CD4-positive, alpha-beta T cell treated with Interleukin-17A for 4 hours (primary cell): ENCODE data around the gene ACKR3.

ENCODE experiments used
- DNase-seq: peaks from one replicate; pipeline ENCODE4 v3.0.0-alpha.2; 2020; ENCODE audit warnings: mixed read lengths

ACKR3 gene

DNA sequence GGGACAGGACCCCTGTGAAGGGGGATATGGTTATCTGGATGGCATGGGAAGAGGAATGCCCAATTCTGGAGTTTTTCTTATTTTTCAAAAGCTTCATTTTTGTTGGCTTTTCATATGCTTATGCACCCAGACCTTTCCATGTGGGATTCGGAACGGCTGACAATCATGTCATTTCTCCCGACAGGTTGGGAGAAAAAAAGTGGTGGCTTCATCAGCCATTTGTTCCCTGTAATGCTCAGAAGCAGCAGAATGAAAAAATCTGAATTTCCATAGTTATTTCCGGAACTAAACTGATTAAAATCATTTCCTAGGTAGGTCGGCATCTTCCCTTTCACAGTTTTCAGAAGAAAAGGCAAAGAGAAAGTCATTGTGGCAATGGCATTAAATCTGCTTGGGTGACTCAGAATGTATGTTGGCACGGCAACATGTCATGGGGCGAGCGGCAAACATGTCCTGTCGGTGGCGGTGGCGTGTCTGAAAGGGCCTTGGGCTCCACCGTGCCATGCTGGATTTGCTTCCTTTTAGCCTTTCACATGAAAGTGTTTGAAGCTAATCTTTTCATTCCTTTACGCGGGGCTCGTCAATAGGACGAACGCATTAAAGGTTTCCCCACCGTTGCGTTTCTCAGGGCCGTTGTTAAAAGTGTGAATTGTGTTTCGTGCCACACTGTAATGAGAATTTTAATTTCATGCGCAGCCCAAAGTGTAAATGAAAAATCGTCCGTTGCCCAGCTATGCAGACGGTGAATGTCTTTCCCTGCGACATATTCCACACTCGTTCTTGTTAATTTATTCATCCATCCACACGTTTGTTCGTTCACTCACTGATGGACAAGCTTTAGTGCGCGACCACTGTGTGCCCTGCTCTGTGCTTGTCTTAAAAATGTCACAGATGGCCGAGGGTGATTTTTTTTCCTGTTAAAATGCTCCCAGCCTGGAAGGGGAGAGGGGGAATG is 18.5 kb downstream of the ACKR3 start:
- no peak for DNase-seq

DNA sequence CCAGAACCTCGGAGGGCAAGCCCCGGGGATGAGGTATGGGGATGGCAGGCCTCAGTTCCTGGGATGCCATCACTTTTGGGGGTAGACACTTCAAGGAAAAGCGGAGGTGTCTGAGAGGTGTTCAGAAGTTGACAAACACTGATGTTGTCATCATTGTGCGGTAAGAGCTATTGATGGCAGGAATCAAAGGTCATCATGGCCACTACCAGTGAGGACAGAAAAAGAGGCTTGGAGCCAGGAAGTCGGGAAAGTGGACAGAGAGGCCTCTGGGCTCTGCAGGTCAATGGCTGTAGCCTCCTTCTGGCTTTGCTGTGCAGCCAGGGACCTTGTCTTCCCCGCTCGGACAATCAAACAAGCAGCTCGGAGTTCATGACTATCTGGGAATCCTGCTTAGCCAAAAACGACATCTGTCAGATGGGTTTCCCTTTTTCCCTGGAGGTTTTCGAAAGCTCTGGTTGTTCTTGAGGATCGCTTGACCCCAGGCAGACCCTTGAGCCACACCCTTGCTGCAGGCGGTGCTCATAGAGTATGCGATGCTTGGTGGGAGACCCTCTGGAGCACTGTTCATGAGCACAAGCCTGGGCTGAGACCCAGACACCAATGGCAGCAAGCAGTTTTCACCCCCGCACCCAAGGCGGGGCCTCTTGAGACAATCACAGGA is 19.4 kb downstream of the ACKR3 start:
- no peak for DNase-seq

- DNase-seq = no peak
Measured at GRCh38 chr2:236590846-236591245, 21.2 kb downstream of the ACKR3 start.

- DNase-seq = no peak
Measured at GRCh38 chr2:236592821-236593220, 23.2 kb downstream of the ACKR3 start.

GRCh38 chr2:236593531-236593930 is 23.9 kb downstream of the ACKR3 start:
- DNase-seq = no peak

DNA sequence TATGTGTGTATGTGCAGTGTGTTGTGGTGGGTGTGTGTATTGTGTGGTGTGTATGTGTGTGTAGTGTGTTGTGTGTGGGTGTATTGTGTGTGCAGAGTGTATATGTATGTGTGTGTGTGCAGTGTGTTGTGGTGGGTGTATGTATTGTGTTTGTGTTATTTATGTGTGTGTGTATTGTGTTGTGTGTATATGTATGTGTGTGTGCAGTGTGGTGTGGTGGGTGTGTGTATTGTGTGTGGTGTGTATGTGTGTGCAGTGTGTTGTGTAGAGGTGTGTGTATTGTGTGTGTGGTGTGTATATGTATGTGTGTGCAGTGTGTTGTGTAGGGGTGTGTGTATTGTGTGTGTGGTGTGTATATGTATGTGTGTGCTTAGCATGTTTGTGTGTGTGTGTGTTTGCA is 24.3 kb downstream of the ACKR3 start:
- no peak for DNase-seq

DNA sequence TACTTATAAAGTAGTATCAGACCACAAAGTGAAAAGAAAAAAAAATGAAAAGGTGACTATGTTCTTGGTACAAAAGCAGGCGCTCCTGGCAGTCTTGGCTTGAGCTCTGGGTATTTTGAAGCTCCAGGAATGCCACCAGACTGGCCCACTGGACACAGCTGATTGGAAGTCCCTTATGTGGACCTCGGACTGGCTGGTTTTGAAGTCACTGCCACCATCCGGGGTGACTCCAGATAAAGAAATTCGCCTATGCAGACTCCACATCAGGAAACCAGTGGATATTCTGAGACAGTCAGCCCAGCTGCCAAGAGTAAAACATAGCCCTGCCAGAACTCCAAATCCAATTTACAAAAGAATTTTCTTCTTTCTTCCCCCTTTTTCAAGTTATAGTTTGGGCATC is 28.0 kb downstream of the ACKR3 start:
- no peak for DNase-seq

DNA sequence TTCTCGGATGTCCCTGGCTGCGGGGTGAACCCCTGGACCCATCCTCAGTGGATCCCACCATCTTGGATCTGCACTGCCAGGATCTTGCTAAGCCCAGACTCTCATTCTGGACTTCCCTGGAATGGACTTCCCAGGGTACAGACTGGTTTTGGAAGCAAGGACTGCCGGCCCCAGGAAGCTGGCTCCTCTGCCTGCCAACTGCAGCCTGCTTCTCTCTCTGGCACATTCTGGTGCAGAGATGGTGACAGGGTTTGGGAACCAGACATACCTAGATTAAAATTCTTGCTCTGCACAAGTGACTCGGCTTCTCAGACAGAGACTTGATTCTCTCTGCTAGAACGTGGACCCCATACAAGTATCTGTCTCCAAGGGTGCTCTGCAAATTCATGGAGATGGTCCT is 29.4 kb downstream of the ACKR3 start:
- DNase-seq = no peak

GRCh38 chr2:236600158-236600557 is 30.5 kb downstream of the ACKR3 start:
- DNase-seq = no peak

DNA sequence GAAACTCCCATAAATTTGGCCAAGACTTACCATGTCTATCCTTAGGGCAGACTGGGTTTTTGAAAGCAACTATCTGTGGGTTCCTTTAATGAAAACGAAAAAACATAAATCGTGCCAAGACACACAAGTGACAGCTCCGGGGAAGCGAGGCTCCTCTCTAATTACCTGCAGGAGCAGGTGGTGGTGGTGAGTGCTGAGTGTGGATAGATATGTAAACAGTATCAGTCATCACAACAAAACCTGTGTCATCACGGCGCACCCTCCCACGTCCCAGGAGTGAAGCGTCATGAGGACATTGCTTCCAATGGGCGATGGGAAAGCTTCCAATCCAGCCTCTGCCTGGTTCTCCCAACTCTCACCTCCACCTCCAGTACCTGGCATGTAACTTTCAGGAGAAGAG is 31.3 kb downstream of the ACKR3 start:
- DNase-seq = no peak

- DNase-seq = no peak
Measured at GRCh38 chr2:236601316-236602202, 31.9 kb downstream of the ACKR3 start.

DNA sequence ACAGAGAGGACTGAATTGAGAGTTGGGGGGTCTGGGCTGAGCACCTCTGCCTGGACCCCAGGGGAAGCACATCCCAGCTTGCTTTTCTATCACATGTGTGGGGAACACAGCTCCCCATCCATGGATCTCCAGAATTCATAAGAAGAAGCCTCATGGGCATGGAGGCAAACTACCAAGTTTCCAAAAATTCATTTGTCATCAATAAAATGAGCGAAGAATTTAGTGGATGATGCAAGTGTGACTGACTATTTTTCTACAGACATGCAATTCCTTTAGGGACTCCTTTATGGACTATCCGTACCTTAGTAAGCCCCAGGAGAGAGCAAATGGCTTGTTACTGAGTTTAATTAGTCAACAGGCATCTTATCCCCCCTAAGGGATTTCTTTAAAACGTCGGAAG is 33.1 kb downstream of the ACKR3 start:
- no peak for DNase-seq

DNA sequence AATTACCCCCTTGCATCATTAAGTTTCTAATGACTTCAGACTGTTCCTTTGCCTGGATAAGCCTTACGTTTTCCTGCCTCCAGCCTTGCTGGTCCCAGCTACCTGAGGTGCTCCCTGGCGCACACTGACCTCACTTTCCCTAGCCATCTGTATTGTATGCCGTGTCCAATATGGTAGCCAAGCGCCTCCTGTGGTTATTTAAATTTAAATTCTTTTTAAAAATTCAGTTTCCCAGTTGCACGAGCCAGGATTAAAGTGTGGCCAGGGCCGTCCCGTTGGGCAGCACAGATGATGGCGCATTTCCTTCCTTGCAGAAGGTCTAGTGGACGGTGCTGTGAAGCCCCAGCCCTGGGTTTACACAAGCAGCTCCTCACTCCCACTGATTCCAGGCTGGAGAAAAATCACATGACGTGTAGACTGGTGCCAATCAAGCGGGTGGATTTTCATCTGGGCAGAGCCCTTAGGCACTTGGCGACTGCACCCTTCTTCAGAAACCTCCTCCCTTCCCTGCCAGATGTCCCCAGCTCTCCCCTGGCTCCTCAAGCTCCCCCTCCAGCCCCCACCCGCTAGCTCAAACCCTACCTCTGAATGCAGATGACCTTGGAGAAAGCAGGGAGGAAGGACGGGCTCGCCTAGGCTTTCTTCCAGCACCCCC is 33.9 kb downstream of the ACKR3 start:
- no peak for DNase-seq

DNA sequence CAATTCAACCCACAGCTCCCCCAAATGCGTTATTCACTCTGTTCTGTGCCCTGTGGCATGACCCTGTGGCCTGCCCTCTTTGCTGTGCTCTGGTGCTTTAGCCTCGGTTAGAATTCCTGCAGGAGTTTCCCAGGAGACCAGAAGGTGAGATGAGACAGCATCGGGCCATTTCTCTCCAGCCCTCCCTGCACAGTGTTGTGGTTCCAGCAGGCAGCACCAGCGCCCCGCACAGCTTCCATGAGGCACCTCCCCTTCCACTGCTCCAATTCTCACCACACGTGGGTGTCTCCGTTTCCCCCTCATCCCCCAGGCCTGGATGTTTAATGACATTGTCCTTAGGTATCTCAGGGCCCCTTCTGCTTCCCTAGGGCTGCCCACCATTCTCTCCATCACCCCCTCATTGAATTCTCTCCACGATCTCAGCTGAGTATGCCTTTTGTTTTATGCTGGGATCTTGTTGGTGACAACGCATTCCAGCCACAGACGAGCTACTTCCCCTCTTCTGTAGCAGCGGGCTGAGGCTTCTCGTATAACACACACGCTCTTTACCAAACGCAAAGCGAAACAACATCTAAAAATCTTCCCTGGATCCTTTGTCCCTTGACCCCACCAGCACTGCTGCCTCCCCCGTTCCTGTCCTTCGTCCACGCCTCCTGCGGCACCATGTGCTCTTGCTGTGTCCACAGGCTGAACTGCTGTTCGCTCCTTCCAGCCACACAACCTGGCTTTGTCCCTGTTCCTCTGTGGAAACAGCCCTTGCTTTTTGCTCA is 35.1 kb downstream of the ACKR3 start:
- no peak for DNase-seq

DNA sequence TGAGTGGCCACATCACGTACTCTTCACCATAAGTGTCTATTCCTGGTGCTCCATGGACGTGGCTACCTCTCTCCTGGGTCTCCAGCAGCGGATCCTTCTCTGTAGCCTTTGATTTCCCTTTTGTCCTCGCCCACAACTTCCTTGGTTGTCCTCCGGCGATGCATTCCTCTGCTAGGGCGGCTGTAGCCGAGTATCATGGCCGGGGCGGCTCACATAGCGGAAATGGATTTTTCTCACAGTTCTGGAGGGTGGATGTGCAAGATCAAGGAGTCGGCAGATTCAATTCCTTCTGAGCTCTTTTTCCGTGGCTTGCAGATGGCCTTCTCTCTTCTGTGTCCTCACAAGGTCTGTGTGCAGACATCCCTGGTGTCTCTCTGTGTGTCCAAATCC is 35.7 kb downstream of the ACKR3 start:
- no peak for DNase-seq

DNA sequence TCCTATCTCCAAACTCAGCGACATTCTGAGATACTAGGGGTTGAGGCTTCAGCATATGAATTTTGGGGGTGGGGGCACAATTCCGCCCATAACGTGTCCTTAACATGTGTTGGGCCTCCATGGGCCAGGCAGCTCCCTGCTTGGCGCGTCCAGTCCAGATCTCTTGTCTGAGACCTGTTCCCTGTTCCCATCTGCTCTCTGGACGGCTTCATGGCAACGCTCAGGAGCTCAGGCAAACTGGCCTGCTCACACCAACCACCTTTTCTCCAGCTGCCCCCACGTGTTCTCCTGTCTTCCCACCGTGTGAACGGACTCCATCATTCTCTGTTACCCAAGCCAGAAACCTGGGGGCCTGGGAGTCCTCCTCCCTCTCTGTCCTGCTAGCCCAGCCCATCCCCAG is 36.4 kb downstream of the ACKR3 start:
- no peak for DNase-seq

DNA sequence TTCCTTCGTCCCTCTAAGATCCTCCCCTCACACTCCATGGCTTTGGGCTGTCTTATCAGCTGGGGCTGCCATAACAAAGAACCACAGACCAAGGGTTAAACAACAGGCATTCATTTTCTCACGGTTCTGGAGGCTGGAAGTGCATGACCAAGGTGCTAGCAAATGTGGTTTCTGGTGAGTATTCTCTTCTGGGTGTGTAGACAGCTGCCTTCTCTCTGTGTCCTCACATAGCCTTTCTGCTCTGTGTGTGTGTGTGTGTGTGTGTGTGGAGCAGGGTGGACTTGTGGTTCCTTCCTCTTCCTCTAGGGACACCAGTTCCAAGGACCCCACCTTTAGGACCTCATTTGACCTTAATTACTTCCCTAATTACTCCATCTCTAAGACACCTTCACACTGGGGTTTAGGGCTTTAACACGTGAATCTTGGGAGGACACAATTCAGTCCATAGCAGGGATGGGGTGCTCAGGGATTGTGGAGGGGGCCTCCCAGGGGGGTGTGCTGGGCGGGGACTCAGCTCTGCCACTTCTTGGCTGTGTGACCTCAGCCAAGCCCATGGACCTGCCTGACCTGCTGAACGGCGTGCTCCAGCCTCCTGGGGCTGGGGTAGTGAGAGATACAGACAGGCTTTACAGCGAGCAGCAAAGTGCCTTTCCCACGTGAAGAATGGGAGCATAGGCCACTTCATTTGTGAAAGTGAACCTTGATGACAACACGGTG is 38.0 kb downstream of the ACKR3 start:
- no peak for DNase-seq

- no peak for DNase-seq
Measured at GRCh38 chr2:236608188-236608525, 38.5 kb downstream of the ACKR3 start.

DNA sequence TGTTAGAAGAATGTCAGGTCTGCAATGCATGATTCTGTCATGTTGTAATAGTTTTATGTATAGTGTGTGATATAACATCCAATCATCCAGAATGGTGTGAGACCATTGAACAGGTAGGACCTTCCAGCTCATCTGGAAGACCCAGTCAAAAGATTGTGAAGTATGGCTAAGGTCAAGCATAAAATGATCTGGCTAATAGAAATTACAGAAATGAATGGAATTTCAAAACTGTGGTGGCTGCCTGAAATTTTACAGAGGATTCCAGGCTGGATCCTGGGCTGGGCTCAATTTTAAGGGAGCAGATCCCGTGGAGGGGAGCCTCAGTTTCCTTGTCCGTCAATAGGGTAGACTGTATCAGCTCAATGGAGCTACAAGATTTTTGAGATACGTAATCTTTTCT is 39.1 kb downstream of the ACKR3 start:
- DNase-seq = no peak

- no peak for DNase-seq
Measured at GRCh38 chr2:236610991-236611821, 41.6 kb downstream of the ACKR3 start.

DNA sequence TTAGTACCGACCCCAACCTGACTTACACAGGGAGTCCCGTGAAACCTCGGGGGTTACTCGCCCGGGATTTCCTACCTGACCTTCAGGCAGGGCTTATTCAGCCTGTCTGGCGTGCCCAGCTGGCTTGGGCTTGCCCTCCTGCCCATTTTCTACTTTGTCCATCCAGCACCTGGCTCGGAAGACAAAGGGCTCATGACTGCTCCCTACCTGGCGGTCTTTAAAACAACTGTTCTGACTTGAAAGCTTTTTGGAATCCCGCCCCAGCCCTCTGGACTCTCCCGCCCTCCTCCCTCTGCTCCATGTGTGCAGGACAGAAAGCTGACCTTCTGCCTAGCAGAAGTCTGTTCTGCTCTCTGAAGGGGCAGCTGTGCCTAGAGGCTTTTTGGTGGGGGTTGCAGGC is 43.1 kb downstream of the ACKR3 start:
- no peak for DNase-seq
